WTC11 (cell line): ENCODE data around the gene LRRC23. TPM values are rescaled to one million over a fixed set of nuclear protein-coding genes. Genes with fewer than 3 reads are reported as not detected.
A peak's percentile ranks its signal among the peaks of the same experiment; 100 is the strongest.

Experiments used
- AR ChIP-seq: fragments of 250-450 bp; sonication (Bioruptor Pico); IDR thresholded peaks from 2 replicates; pipeline ENCODE4 v1.9.0; 2021; ENCODE audit warnings: mild to moderate bottlenecking
- ATF2 ChIP-seq: sonication (generic); formaldehyde crosslinking; IDR thresholded peaks from 2 replicates; pipeline ENCODE4 v1.8.1; 2022; ENCODE audit warnings: low read depth, missing genetic modification reagents, borderline replicate concordance
- CDX4 ChIP-seq: fragments of 250-450 bp; sonication (Bioruptor Pico); IDR thresholded peaks from 2 replicates; pipeline ENCODE4 v1.9.0; 2021; ENCODE audit warnings: moderate library complexity, mild to moderate bottlenecking, inconsistent platforms, borderline replicate concordance
- CTCF ChIP-seq: fragments of 200-600 bp; IDR thresholded peaks from 2 replicates; pipeline ENCODE4 v1.8.0; 2022; ENCODE audit warnings: antibody characterized with exemption
- ESRRA ChIP-seq: sonication (generic); formaldehyde crosslinking; IDR thresholded peaks from 2 replicates; pipeline ENCODE4 v1.8.1; 2022; ENCODE audit warnings: mild to moderate bottlenecking, missing genetic modification reagents, borderline replicate concordance
- GABPB1 ChIP-seq: sonication (generic); formaldehyde crosslinking; IDR thresholded peaks from 2 replicates; pipeline ENCODE4 v1.8.1; 2023; ENCODE audit warnings: mild to moderate bottlenecking, missing genetic modification reagents
- MAX ChIP-seq: sonication (generic); formaldehyde crosslinking; IDR thresholded peaks from 2 replicates; pipeline ENCODE4 v1.8.0; 2022; ENCODE audit warnings: mild to moderate bottlenecking, missing genetic modification reagents
- NFE2L1 ChIP-seq: sonication (generic); formaldehyde crosslinking; IDR thresholded peaks from 2 replicates; pipeline ENCODE4 v1.8.1; 2023; ENCODE audit warnings: missing genetic modification reagents
- OVOL2 ChIP-seq: fragments of 250-450 bp; sonication (Bioruptor Pico); IDR thresholded peaks from 2 replicates; pipeline ENCODE4 v1.9.0; 2021; ENCODE audit warnings: mild to moderate bottlenecking, borderline replicate concordance
- STAT6 ChIP-seq: sonication (generic); formaldehyde crosslinking; conservative IDR thresholded peaks from 2 replicates; pipeline ENCODE4 v1.8.1; 2023; ENCODE audit warnings: mild to moderate bottlenecking, low read depth, missing genetic modification reagents, moderate library complexity
- TP53 ChIP-seq: sonication (generic); formaldehyde crosslinking; IDR thresholded peaks from 2 replicates; pipeline ENCODE4 v1.8.1; 2023; ENCODE audit warnings: mild to moderate bottlenecking, missing genetic modification reagents
- ZMAT4 ChIP-seq: fragments of 250-450 bp; sonication (Bioruptor Pico); IDR thresholded peaks from 2 replicates; pipeline ENCODE4 v1.9.0; 2021; ENCODE audit warnings: mild to moderate bottlenecking
- ZNF219 ChIP-seq: sonication (generic); formaldehyde crosslinking; IDR thresholded peaks from 2 replicates; pipeline ENCODE4 v1.8.0; 2023; ENCODE audit warnings: missing genetic modification reagents, mild to moderate bottlenecking, borderline replicate concordance
- ZNF425 ChIP-seq: fragments of 250-450 bp; sonication (Bioruptor Pico); conservative IDR thresholded peaks from 2 replicates; pipeline ENCODE4 v1.9.0; 2021; ENCODE audit warnings: mild to moderate bottlenecking
- ZNF512 ChIP-seq: sonication (generic); formaldehyde crosslinking; IDR thresholded peaks from 2 replicates; pipeline ENCODE4 v1.8.1; 2022; ENCODE audit warnings: missing genetic modification reagents, borderline replicate concordance
- ZNF532 ChIP-seq: fragments of 250-450 bp; sonication (Bioruptor Pico); IDR thresholded peaks from 2 replicates; pipeline ENCODE4 v1.9.0; 2021; ENCODE audit warnings: mild to moderate bottlenecking, borderline replicate concordance
- total RNA-seq: library from RNA; stranded (reverse); gene quantifications from 3 replicates; pipeline ENCODE4 v1.2.3, GENCODE V29; 2021

LRRC23 gene
- total RNA-seq, 1 experiment from 2014 or later = 3.1 TPM

- TF ChIP-seq ZNF512 (no peak), ZNF532 (CRISPR knock-in tag) (no peak), STAT6 (CRISPR knock-in tag) (no peak), ATF2 (CRISPR knock-in tag) (no peak), OVOL2 (CRISPR knock-in tag) (no peak), CTCF (no peak), ZNF425 (CRISPR knock-in tag) (no peak), NFE2L1 (CRISPR knock-in tag) (peak; percentile 17; the same call in 1 of the 2 replicates), ZMAT4 (CRISPR knock-in tag) (no peak), CDX4 (CRISPR knock-in tag) (no peak), AR (no peak), TP53 (CRISPR knock-in tag) (no peak), GABPB1 (peak; percentile 40; the same call in 1 of the 2 replicates), ESRRA (CRISPR knock-in tag) (no peak), MAX (CRISPR knock-in tag) (peak; percentile 9; the same call in 1 of the 2 replicates), ZNF219 (CRISPR knock-in tag) (no peak)
Observed at GRCh38 chr12:6946033-6946919, 41.7 kb downstream of the LRRC23 start (continued).
